Psoas muscle (tissue), 8 donors: ENCODE data around the gene LMCD1. TPM values are rescaled to one million over a fixed set of nuclear protein-coding genes. Genes with fewer than 3 reads are reported as not detected.

Source experiments
- ATAC-seq, 4 donors: fragments of 200-7000 bp; cut with Tn5 transposase; one replicate each; pipeline ENCODE4 v1.9.1; 2020; ENCODE audit warnings: moderate library complexity in 3 of 4, mild to moderate bottlenecking in 2 of 4
- DNase-seq, 2 donors: peaks; one replicate each; pipeline ENCODE4 v3.0.0-alpha.2; 2020
- H3K27ac ChIP-seq: fragments of 200-600 bp; one replicate; pipeline ENCODE4 v1.8.0; 2022
- H3K27me3 ChIP-seq, 3 donors: fragments of 200-600 bp in 1 of 3; one replicate each; pipeline versions ENCODE4 v1.6.1 to v1.8.0; 2013 to 2022; ENCODE audit warnings: low read length in 2 of 3, mild to moderate bottlenecking in 2 of 3, moderate library complexity in 1 of 3; ENCODE audit not compliant: insufficient read depth in 3 of 3
- H3K36me3 ChIP-seq, 2 donors: fragments of 200-600 bp in 1 of 2; one replicate each; pipeline versions ENCODE4 v1.6.1 to v1.8.0; 2013 to 2022; ENCODE audit warnings: low read depth in 1 of 2, mild to moderate bottlenecking in 1 of 2, moderate library complexity in 1 of 2; ENCODE audit not compliant: insufficient read depth in 1 of 2
- H3K4me1 ChIP-seq: fragments of 200-600 bp; one replicate; pipeline ENCODE4 v1.8.0; 2022
- H3K4me3 ChIP-seq: fragments of 200-600 bp; one replicate; pipeline ENCODE4 v1.8.0; 2022; ENCODE audit warnings: mild to moderate bottlenecking
- H3K9me3 ChIP-seq: fragments of 200-600 bp; one replicate; pipeline ENCODE4 v1.8.0; 2022
- CTCF ChIP-seq: fragments of 200-600 bp; IDR thresholded peaks from one replicate; pipeline ENCODE4 v1.8.0; 2022; ENCODE audit warnings: antibody characterized with exemption
- WGBS, 3 donors: extraction: QIAGEN DNeasy Blood & Tissue Kit; methylation state at CpG; one replicate each; pipeline versions ENCODE4 v1.1.6 to v1.1.7; 2013; 5-methylcytosine and 5-hydroxymethylcytosine counted together
- intact Hi-C, 2 donors: fragments of 100-400 bp; cut with DNase I; formaldehyde crosslinking; loops; one replicate each; pipeline versions ENCODE4 v1.11.0 to v1.14.2; 2022
- polyA plus RNA-seq, 3 donors: library from polyadenylated mRNA; stranded (reverse); fragments of 200-250 nt; gene quantifications; one replicate each; pipeline ENCODE4 v1.2.3, GENCODE V29; 2013
- total RNA-seq, 4 donors: library from RNA; stranded (reverse); fragmentation: NEBNext Ultra II Directional in 2 of 4; extraction: Animal tissue kit (Norgen Biotek cat#: 25700) in 2 of 4; gene quantifications; one replicate each; pipeline versions ENCODE4 v1.2.1 to v1.2.4, GENCODE V29; 2021 to 2023
- donor health status: healthy with polysubstance abuse.
- donor health status: DM: no; HTN: no; CAD: no; lungs with moderate emphysema.
- donor health status: Bipolar disorder and iron deficiency.
- donor health status: healthy.
- donor health status: DM: yes; HTN: yes; CAD: no.
- donor health status: DM: no; HTN: no; CAD: no.
- donor health status: DM: no; HTN: no; CAD: no.
- donor health status: DM: yes; HTN: yes; CAD: no.

LMCD1 gene
- total and polyA plus RNA-seq, 7 donors = 83.0 to 1,120 (median 411) TPM

GRCh38 chr3:8595252-8595651, 93.6 kb downstream of the LMCD1 start:
- no peak for TF ChIP-seq CTCF
- no peaks in the 10 kb centered on the region for H3K36me3 ChIP-seq
- 39 to 45% (median 43%) methylated on average over 3 of the region's 3 CpGs for WGBS, 3 donors
- no peaks in the 10 kb centered on the region for H3K27me3 ChIP-seq
- ATAC-seq (no peak), DNase-seq (no peak)
- peak overlapping the region; percentile 83 for H3K27ac ChIP-seq
- H3K4me3 ChIP-seq = no peak overlapping the region
- H3K9me3 ChIP-seq = no peaks in the 10 kb centered on the region
- peaks cover 83% of the 10 kb centered on the region for H3K4me1 ChIP-seq
- intact Hi-C loops = no loop called here

GRCh38 chr3:8595695-8596115, 94.1 kb downstream of the LMCD1 start:
- ATAC-seq = peak in 1 of 4 donors; percentile 12
- WGBS, 3 donors = 27 to 47% (median 29%) methylated on average over 9 of the region's 9 CpGs
- Histone ChIP-seq H3K36me3 (no peaks in the 10 kb centered on the region), H3K9me3 (no peaks in the 10 kb centered on the region), H3K27ac (peak overlapping the region; percentile 83), H3K4me1 (peaks cover 79% of the 10 kb centered on the region), H3K27me3 (no peaks in the 10 kb centered on the region), H3K4me3 (no peak overlapping the region)
- intact Hi-C loops = no loop called here
- no peak for TF ChIP-seq CTCF
- DNase-seq = peak in 1 of 2 donors; percentile 21

- ATAC-seq = peak; percentile 22 to 62 (median 49)
- intact Hi-C loops = no loop called here
Measured at GRCh38 chr3:8596321-8597218, 94.9 kb downstream of the LMCD1 start.

GRCh38 chr3:8597219-8597853, 95.7 kb downstream of the LMCD1 start:
- H3K9me3 ChIP-seq = no peaks in the 10 kb centered on the region
- no peak for ATAC-seq
- peak overlapping the region; percentile 83 for H3K27ac ChIP-seq
- no peak for TF ChIP-seq CTCF
- no peak overlapping the region for H3K4me3 ChIP-seq
- H3K4me1 ChIP-seq = peaks cover 64% of the 10 kb centered on the region
- no peak for DNase-seq
- WGBS, 3 donors = 48 to 61% (median 52%) methylated on average over 7 of the region's 7 CpGs
- intact Hi-C loops = no loop called here
- H3K36me3 ChIP-seq = no peaks in the 10 kb centered on the region
- H3K27me3 ChIP-seq = no peaks in the 10 kb centered on the region

More at GRCh38 chr3:8596321-8597218, 94.9 kb downstream of the LMCD1 start:
- H3K27me3 ChIP-seq = no peaks in the 10 kb centered on the region
- H3K4me3 ChIP-seq = no peak overlapping the region
- no peak for TF ChIP-seq CTCF
- H3K4me1 ChIP-seq = peaks cover 71% of the 10 kb centered on the region
- H3K27ac ChIP-seq = peak overlapping the region; percentile 83
- WGBS, 3 donors = 27 to 44% (median 34%) methylated on average over 18 of the region's 18 CpGs
- no peaks in the 10 kb centered on the region for H3K36me3 ChIP-seq
- no peaks in the 10 kb centered on the region for H3K9me3 ChIP-seq
- DNase-seq = peak; percentile 57 to 88
